ENCODE data around the gene SNX8.

SNX8 gene, protein sequence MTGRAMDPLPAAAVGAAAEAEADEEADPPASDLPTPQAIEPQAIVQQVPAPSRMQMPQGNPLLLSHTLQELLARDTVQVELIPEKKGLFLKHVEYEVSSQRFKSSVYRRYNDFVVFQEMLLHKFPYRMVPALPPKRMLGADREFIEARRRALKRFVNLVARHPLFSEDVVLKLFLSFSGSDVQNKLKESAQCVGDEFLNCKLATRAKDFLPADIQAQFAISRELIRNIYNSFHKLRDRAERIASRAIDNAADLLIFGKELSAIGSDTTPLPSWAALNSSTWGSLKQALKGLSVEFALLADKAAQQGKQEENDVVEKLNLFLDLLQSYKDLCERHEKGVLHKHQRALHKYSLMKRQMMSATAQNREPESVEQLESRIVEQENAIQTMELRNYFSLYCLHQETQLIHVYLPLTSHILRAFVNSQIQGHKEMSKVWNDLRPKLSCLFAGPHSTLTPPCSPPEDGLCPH

DNA sequence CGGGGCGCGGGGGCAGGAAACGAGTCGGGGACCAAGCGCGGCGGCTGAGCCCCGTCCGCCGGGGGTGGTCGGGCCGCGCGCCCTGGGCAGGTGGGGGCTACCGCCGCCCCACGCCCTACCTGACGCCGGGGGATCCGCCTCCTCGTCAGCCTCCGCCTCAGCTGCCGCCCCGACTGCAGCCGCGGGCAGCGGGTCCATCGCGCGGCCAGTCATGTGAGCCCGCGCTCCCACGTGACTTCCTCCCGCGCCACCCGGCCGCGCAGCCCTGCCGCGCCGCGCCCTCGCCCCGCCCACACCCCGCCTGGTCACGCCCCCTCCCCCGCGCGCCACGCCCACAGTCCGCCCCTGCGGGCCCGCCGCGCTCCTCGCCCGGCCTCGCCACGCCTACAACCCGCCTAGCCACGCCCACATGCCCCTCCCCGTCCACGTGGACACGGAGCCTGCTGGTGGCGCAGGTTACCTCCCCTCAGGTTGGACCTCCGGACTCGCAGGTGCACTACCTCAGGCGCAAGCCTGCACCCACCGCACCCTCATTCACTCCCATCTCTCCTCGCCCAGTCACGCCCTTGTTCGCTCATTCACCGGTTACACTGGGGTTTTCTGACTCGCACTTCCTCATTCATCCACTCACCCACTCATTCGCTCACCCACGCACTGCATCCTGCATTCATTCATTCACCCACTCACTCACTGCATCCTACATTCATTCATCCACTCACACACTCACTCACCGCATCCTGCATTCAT is at the start of gene SNX8:
SNX8 (minus strand) TSS at position 233 of the 747 bp plus-strand sequence; CDS start at position 213, 20 bp downstream.
- Mint-ChIP-seq H3K4me1 (peaks cover 9% of the 10 kb centered on the region), H3K9me3 (no peaks in the 10 kb centered on the region), H3K27me3 (ENCODE audit: low read depth) (no peaks in the 10 kb centered on the region), H3K4me3 (peak within 1 kb of the TSS; percentile 93 to 96 (median 95)), H3K36me3 (ENCODE audit: low read depth) (peaks cover 6% of the 10 kb centered on the region), H3K27ac (peak within 1 kb of the TSS in 2 of 3 experiments; percentile 30 to 78)
- TF ChIP-seq, protein P1, sequence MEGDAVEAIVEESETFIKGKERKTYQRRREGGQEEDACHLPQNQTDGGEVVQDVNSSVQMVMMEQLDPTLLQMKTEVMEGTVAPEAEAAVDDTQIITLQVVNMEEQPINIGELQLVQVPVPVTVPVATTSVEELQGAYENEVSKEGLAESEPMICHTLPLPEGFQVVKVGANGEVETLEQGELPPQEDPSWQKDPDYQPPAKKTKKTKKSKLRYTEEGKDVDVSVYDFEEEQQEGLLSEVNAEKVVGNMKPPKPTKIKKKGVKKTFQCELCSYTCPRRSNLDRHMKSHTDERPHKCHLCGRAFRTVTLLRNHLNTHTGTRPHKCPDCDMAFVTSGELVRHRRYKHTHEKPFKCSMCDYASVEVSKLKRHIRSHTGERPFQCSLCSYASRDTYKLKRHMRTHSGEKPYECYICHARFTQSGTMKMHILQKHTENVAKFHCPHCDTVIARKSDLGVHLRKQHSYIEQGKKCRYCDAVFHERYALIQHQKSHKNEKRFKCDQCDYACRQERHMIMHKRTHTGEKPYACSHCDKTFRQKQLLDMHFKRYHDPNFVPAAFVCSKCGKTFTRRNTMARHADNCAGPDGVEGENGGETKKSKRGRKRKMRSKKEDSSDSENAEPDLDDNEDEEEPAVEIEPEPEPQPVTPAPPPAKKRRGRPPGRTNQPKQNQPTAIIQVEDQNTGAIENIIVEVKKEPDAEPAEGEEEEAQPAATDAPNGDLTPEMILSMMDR (IDR thresholded peaks at IDR 0.05; ENCODE audit: unreplicated experiment in 3 of 3), result no peak

DNA sequence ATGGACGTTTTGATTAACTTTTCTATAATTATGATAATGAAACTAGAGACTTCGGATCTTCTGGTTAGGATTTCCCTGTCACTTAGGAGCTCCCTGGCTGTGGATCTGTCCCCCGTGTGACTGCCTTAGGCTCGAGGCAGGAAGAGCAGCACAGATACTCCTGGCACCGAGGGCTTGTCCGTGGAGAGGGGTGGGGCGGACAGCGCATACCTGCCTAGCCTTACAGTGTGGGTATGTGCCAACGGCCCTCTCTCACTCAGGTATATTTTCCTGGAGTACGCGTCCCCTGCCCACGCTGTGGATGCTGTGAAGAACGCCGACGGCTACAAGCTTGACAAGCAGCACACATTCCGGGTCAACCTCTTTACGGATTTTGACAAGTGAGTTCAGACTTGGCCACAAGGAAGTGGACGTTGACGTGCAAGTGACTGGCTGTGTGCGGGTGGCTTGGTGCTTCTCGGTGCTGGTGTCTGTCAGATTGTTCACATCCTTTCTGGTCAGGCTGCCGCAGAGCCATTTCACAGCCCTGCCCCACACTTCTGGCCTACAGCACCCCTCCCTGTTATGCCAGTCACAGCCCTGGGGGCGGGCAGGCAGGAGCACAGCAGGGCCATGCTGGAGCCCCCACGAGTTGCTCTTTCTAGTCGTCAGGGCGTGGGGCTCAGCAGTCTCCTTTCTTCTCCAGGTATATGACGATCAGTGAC is 48.3 kb upstream of the SNX8 start:
- Mint-ChIP-seq H3K27ac (no peak overlapping the region), H3K4me3 (no peak overlapping the region), H3K36me3 (ENCODE audit: low read depth) (peaks cover 72% of the 10 kb centered on the region), H3K27me3 (ENCODE audit: low read depth) (no peaks in the 10 kb centered on the region), H3K4me1 (peaks cover 21% of the 10 kb centered on the region), H3K9me3 (no peaks in the 10 kb centered on the region)
- TF ChIP-seq, protein P1 (IDR thresholded peaks at IDR 0.05; ENCODE audit: unreplicated experiment in 3 of 3), result no peak

DNA sequence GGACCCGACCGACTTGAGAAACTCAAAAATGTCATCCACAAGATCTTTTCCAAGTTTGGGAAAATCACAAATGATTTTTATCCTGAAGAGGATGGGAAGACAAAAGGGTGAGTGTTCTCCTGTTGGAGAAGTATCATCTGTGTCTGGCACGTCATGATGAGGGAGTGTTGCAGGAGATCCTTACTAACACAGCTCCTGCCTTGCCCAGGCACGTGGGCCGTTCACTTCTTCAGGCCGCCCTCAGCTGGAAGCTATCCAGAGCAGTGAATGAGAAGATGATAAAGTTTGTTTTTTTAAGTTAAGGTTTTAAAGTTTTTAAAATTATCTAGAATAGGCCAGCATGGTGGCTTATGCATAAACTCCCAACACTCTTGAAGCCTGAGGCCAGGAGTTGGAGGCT is 46.6 kb upstream of the SNX8 start:
- TF ChIP-seq, protein P1 (IDR thresholded peaks at IDR 0.05; ENCODE audit: unreplicated experiment in 3 of 3), result no peak
- peaks cover 57% of the 10 kb centered on the region for H3K36me3 Mint-ChIP-seq (ENCODE audit: low read depth)
- H3K4me3 Mint-ChIP-seq, result no peak overlapping the region
- no peaks in the 10 kb centered on the region for H3K9me3 Mint-ChIP-seq
- peak overlapping the region; percentile 13 to 70 (median 27) for H3K27ac Mint-ChIP-seq
- peaks cover 24% of the 10 kb centered on the region for H3K4me1 Mint-ChIP-seq
- H3K27me3 Mint-ChIP-seq (ENCODE audit: low read depth), result no peaks in the 10 kb centered on the region

DNA sequence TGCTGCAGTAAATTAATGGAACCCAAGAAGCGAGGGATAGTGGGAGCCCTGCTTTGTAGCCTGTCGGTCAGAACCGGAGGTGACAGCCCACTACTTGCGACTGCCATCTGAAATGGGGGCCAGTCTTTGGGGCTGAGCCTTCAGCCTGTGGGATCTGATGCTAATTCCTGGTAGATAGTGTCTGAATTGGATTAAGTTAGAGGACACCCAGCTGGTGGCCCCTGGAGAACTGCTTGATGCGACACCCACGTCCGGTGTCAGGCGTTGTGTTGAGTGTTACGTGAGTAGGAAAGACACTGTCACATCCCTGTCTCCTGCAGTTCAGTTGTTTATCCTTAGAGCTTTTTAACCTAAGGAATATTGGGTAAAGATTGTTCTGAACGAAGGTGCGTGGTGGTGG is 45.4 kb upstream of the SNX8 start:
- H3K4me1 Mint-ChIP-seq, result peaks cover 24% of the 10 kb centered on the region
- H3K27me3 Mint-ChIP-seq (ENCODE audit: low read depth), result no peaks in the 10 kb centered on the region
- peak overlapping the region; percentile 27 to 61 (median 41) for H3K27ac Mint-ChIP-seq
- peak overlapping the region in 1 of 3 experiments; percentile 52 for H3K4me3 Mint-ChIP-seq
- TF ChIP-seq, protein P1 (IDR thresholded peaks at IDR 0.05; ENCODE audit: unreplicated experiment in 3 of 3), result no peak
- peaks cover 47% of the 10 kb centered on the region for H3K36me3 Mint-ChIP-seq (ENCODE audit: low read depth)
- H3K9me3 Mint-ChIP-seq, result no peaks in the 10 kb centered on the region

DNA sequence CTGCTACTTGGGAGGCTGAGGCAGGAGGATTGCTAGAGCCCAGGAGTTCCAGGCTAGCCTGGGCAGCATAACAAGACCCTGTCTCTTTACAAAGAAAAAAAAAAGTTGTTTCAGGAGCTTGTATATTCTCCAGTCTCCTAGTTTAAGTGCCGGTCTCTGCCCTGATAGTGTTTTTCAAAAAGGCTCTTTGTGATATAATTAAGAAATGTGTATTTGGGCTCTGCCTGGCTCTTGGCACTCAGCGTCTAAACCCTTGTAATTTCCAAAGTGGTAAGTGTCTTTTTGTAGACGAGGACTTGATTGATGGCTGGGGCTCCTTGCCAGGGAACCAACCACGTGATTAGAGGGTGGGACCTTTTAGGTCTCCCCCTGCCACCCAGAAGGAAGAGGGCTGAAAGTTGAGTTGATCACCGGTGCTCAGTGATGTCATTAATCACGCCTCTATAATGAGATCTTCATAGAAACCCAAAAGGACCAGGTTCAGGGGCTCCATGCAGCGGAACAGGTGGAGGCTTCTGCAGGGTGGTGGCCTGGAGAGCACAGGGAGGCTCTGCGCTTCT is 44.8 kb upstream of the SNX8 start:
- H3K36me3 Mint-ChIP-seq (ENCODE audit: low read depth), result peaks cover 41% of the 10 kb centered on the region
- TF ChIP-seq, protein P1 (IDR thresholded peaks at IDR 0.05; ENCODE audit: unreplicated experiment in 3 of 3), result no peak
- H3K9me3 Mint-ChIP-seq, result no peaks in the 10 kb centered on the region
- H3K27me3 Mint-ChIP-seq (ENCODE audit: low read depth), result no peaks in the 10 kb centered on the region
- peak overlapping the region; percentile 16 to 61 (median 56) for H3K27ac Mint-ChIP-seq
- H3K4me1 Mint-ChIP-seq, result peaks cover 28% of the 10 kb centered on the region
- H3K4me3 Mint-ChIP-seq, result peak overlapping the region; percentile 52 to 64 (median 58)

Measured in nephron (organoid).